ENCODE measurements around the gene EYA2.

The EYA2 gene

GRCh38 chr20:47029845-47030244 lies 135.2 kb downstream of the EYA2 start:
- Histone ChIP-seq H3K27ac (ENCODE audit: low read depth, low read length) (no peak overlapping the region), H3K9ac (ENCODE audit: low read depth, low read length) (no peak overlapping the region), H3K9me3 (ENCODE audit: control insufficient read depth, insufficient read depth, low read length) (no peaks in the 10 kb centered on the region), H3K36me3 (ENCODE audit: control insufficient read depth, insufficient read depth, low read length) (no peaks in the 10 kb centered on the region), H3K4me3 (ENCODE audit: low read depth, low read length) (no peak overlapping the region), H3K4me1 (ENCODE audit: control insufficient read depth, insufficient read depth, low read length) (no peaks in the 10 kb centered on the region), H3K27me3 (ENCODE audit: control insufficient read depth, insufficient read depth, low read length) (no peaks in the 10 kb centered on the region)

- Histone ChIP-seq H3K36me3 (ENCODE audit: control insufficient read depth, insufficient read depth, low read length) (no peaks in the 10 kb centered on the region), H3K4me3 (ENCODE audit: low read depth, low read length) (no peak overlapping the region), H3K9ac (ENCODE audit: low read depth, low read length) (no peak overlapping the region), H3K9me3 (ENCODE audit: control insufficient read depth, insufficient read depth, low read length) (no peaks in the 10 kb centered on the region), H3K4me1 (ENCODE audit: control insufficient read depth, insufficient read depth, low read length) (no peaks in the 10 kb centered on the region), H3K27me3 (ENCODE audit: control insufficient read depth, insufficient read depth, low read length) (no peaks in the 10 kb centered on the region), H3K27ac (ENCODE audit: low read depth, low read length) (no peak overlapping the region)
These were observed 135.7 kb downstream of the EYA2 start for GRCh38 chr20:47030271-47030810.

GRCh38 chr20:47031004-47031403 lies 136.4 kb downstream of the EYA2 start:
- Histone ChIP-seq H3K27me3 (ENCODE audit: control insufficient read depth, insufficient read depth, low read length) (no peaks in the 10 kb centered on the region), H3K4me3 (ENCODE audit: low read depth, low read length) (no peak overlapping the region), H3K9ac (ENCODE audit: low read depth, low read length) (no peak overlapping the region), H3K27ac (ENCODE audit: low read depth, low read length) (no peak overlapping the region), H3K9me3 (ENCODE audit: control insufficient read depth, insufficient read depth, low read length) (no peaks in the 10 kb centered on the region), H3K36me3 (ENCODE audit: control insufficient read depth, insufficient read depth, low read length) (no peaks in the 10 kb centered on the region), H3K4me1 (ENCODE audit: control insufficient read depth, insufficient read depth, low read length) (no peaks in the 10 kb centered on the region)

- H3K9ac ChIP-seq (ENCODE audit: low read depth, low read length) = no peak overlapping the region
- no peaks in the 10 kb centered on the region for H3K9me3 ChIP-seq (ENCODE audit: control insufficient read depth, insufficient read depth, low read length)
- H3K27me3 ChIP-seq (ENCODE audit: control insufficient read depth, insufficient read depth, low read length) = no peaks in the 10 kb centered on the region
- no peaks in the 10 kb centered on the region for H3K36me3 ChIP-seq (ENCODE audit: control insufficient read depth, insufficient read depth, low read length)
- H3K27ac ChIP-seq (ENCODE audit: low read depth, low read length) = no peak overlapping the region
- no peaks in the 10 kb centered on the region for H3K4me1 ChIP-seq (ENCODE audit: control insufficient read depth, insufficient read depth, low read length)
- no peak overlapping the region for H3K4me3 ChIP-seq (ENCODE audit: low read depth, low read length)
These were observed 137.2 kb downstream of the EYA2 start for GRCh38 chr20:47031821-47032220.

GRCh38 chr20:47032933-47033578 lies 138.4 kb downstream of the EYA2 start:
- H3K9ac ChIP-seq (ENCODE audit: low read depth, low read length) = no peak overlapping the region
- no peaks in the 10 kb centered on the region for H3K36me3 ChIP-seq (ENCODE audit: control insufficient read depth, insufficient read depth, low read length)
- H3K27ac ChIP-seq (ENCODE audit: low read depth, low read length) = no peak overlapping the region
- no peaks in the 10 kb centered on the region for H3K4me1 ChIP-seq (ENCODE audit: control insufficient read depth, insufficient read depth, low read length)
- H3K9me3 ChIP-seq (ENCODE audit: control insufficient read depth, insufficient read depth, low read length) = no peaks in the 10 kb centered on the region
- H3K27me3 ChIP-seq (ENCODE audit: control insufficient read depth, insufficient read depth, low read length) = no peaks in the 10 kb centered on the region
- no peak overlapping the region for H3K4me3 ChIP-seq (ENCODE audit: low read depth, low read length)

- Histone ChIP-seq H3K4me3 (ENCODE audit: low read depth, low read length) (no peak overlapping the region), H3K27ac (ENCODE audit: low read depth, low read length) (no peak overlapping the region), H3K9me3 (ENCODE audit: control insufficient read depth, insufficient read depth, low read length) (no peaks in the 10 kb centered on the region), H3K9ac (ENCODE audit: low read depth, low read length) (no peak overlapping the region), H3K4me1 (ENCODE audit: control insufficient read depth, insufficient read depth, low read length) (no peaks in the 10 kb centered on the region), H3K36me3 (ENCODE audit: control insufficient read depth, insufficient read depth, low read length) (no peaks in the 10 kb centered on the region), H3K27me3 (ENCODE audit: control insufficient read depth, insufficient read depth, low read length) (no peaks in the 10 kb centered on the region)
These were observed 139.0 kb downstream of the EYA2 start for GRCh38 chr20:47033665-47034064.

GRCh38 chr20:47035026-47035590 lies 140.5 kb downstream of the EYA2 start:
- Histone ChIP-seq H3K27me3 (ENCODE audit: control insufficient read depth, insufficient read depth, low read length) (no peaks in the 10 kb centered on the region), H3K9me3 (ENCODE audit: control insufficient read depth, insufficient read depth, low read length) (no peaks in the 10 kb centered on the region), H3K27ac (ENCODE audit: low read depth, low read length) (no peak overlapping the region), H3K4me3 (ENCODE audit: low read depth, low read length) (no peak overlapping the region), H3K4me1 (ENCODE audit: control insufficient read depth, insufficient read depth, low read length) (no peaks in the 10 kb centered on the region), H3K36me3 (ENCODE audit: control insufficient read depth, insufficient read depth, low read length) (no peaks in the 10 kb centered on the region), H3K9ac (ENCODE audit: low read depth, low read length) (no peak overlapping the region)

- Histone ChIP-seq H3K9me3 (ENCODE audit: control insufficient read depth, insufficient read depth, low read length) (no peaks in the 10 kb centered on the region), H3K27ac (ENCODE audit: low read depth, low read length) (no peak overlapping the region), H3K9ac (ENCODE audit: low read depth, low read length) (no peak overlapping the region)
These were observed 141.6 kb downstream of the EYA2 start for GRCh38 chr20:47036091-47036870.

GRCh38 chr20:47038566-47039560 lies 144.2 kb downstream of the EYA2 start:
- no peaks in the 10 kb centered on the region; the same call in 1 of the 2 replicates for H3K4me1 ChIP-seq (ENCODE audit: control insufficient read depth, insufficient read depth, low read length)
- no peak overlapping the region for H3K27ac ChIP-seq (ENCODE audit: low read depth, low read length)
- no peaks in the 10 kb centered on the region for H3K27me3 ChIP-seq (ENCODE audit: control insufficient read depth, insufficient read depth, low read length)
- no peak overlapping the region for H3K9ac ChIP-seq (ENCODE audit: low read depth, low read length)
- no peak overlapping the region for H3K4me3 ChIP-seq (ENCODE audit: low read depth, low read length)
- no peaks in the 10 kb centered on the region for H3K36me3 ChIP-seq (ENCODE audit: control insufficient read depth, insufficient read depth, low read length)
- H3K9me3 ChIP-seq (ENCODE audit: control insufficient read depth, insufficient read depth, low read length) = no peaks in the 10 kb centered on the region

More at GRCh38 chr20:47036091-47036870, 141.6 kb downstream of the EYA2 start:
- H3K36me3 ChIP-seq (ENCODE audit: control insufficient read depth, insufficient read depth, low read length) = no peaks in the 10 kb centered on the region
- H3K4me3 ChIP-seq (ENCODE audit: low read depth, low read length) = no peak overlapping the region
- H3K27me3 ChIP-seq (ENCODE audit: control insufficient read depth, insufficient read depth, low read length) = no peaks in the 10 kb centered on the region
- no peaks in the 10 kb centered on the region; the same call in 1 of the 2 replicates for H3K4me1 ChIP-seq (ENCODE audit: control insufficient read depth, insufficient read depth, low read length)

GRCh38 chr20:47040506-47041125 lies 146.0 kb downstream of the EYA2 start:
- Histone ChIP-seq H3K27ac (ENCODE audit: low read depth, low read length) (no peak overlapping the region), H3K36me3 (ENCODE audit: control insufficient read depth, insufficient read depth, low read length) (no peaks in the 10 kb centered on the region), H3K9me3 (ENCODE audit: control insufficient read depth, insufficient read depth, low read length) (no peaks in the 10 kb centered on the region), H3K27me3 (ENCODE audit: control insufficient read depth, insufficient read depth, low read length) (no peaks in the 10 kb centered on the region), H3K9ac (ENCODE audit: low read depth, low read length) (no peak overlapping the region), H3K4me1 (ENCODE audit: control insufficient read depth, insufficient read depth, low read length) (no peaks in the 10 kb centered on the region; the same call in 1 of the 2 replicates), H3K4me3 (ENCODE audit: low read depth, low read length) (no peak overlapping the region)

All from HUES48 (cell line).